MM.1S (cell line): ENCODE data around the gene ARPIN.

Experiments used
- DNase-seq: peaks from one replicate; pipeline ENCODE4 v3.0.0-alpha.2; 2015
- H2AFZ ChIP-seq: fragments of 300-600 bp; sonication (generic); 2 replicates; pipeline ENCODE4 v1.6.0; 2016; ENCODE audit warnings: antibody characterized with exemption, low read length
- H3F3A ChIP-seq: fragments of 300-600 bp; sonication (generic); 2 replicates; pipeline ENCODE4 v1.6.1; 2016; ENCODE audit warnings: mild to moderate bottlenecking, antibody characterized with exemption, low read length, moderate library complexity, mixed read lengths; ENCODE audit not compliant: insufficient read depth
- H3K27ac ChIP-seq: fragments of 300-600 bp; sonication (generic); 2 replicates; pipeline ENCODE4 v1.5.1; 2016; ENCODE audit warnings: mild to moderate bottlenecking, low read length
- H3K27me3 ChIP-seq: fragments of 300-600 bp; sonication (generic); replicated peaks from 2 replicates; pipeline ENCODE4 v1.6.0; 2016; ENCODE audit warnings: low read length; ENCODE audit not compliant: insufficient read depth
- H3K36me3 ChIP-seq: fragments of 300-600 bp; sonication (generic); replicated peaks from 2 replicates; pipeline ENCODE4 v1.6.1; 2016; ENCODE audit warnings: mild to moderate bottlenecking, low read length, mixed read lengths; ENCODE audit not compliant: insufficient read depth
- H3K4me1 ChIP-seq: fragments of 300-600 bp; sonication (generic); 2 replicates; pipeline ENCODE4 v1.6.1; 2016; ENCODE audit warnings: low read length, mixed read lengths
- H3K4me2 ChIP-seq: fragments of 300-600 bp; sonication (generic); 2 replicates; pipeline ENCODE4 v1.6.0; 2016; ENCODE audit warnings: low read depth, low read length
- H3K4me3 ChIP-seq: fragments of 300-600 bp; sonication (generic); 2 replicates; pipeline ENCODE4 v1.5.1; 2016; ENCODE audit warnings: low read length, mixed read lengths
- H3K79me2 ChIP-seq: fragments of 300-600 bp; sonication (generic); 2 replicates; pipeline ENCODE4 v1.6.1; 2016; ENCODE audit warnings: mixed run types, low read length, mixed read lengths
- H3K9ac ChIP-seq: fragments of 300-600 bp; sonication (generic); 2 replicates; pipeline ENCODE4 v1.6.1; 2016; ENCODE audit warnings: low read length, mixed read lengths
- H3K9me2 ChIP-seq: fragments of 300-600 bp; sonication (generic); replicated peaks from 2 replicates; pipeline ENCODE4 v1.6.1; 2016; ENCODE audit warnings: mild to moderate bottlenecking, low read length, mixed read lengths; ENCODE audit not compliant: insufficient read depth
- H3K9me3 ChIP-seq: fragments of 300-600 bp; sonication (generic); replicated peaks from 2 replicates; pipeline ENCODE4 v1.6.1; 2016; ENCODE audit warnings: mild to moderate bottlenecking, low read length, mixed read lengths; ENCODE audit not compliant: insufficient read depth
- H4K20me1 ChIP-seq: fragments of 300-600 bp; sonication (generic); 2 replicates; pipeline ENCODE4 v1.6.1; 2016; ENCODE audit warnings: mild to moderate bottlenecking, low read length, moderate library complexity, mixed read lengths; ENCODE audit not compliant: insufficient read depth
- EZH2 ChIP-seq: fragments of 300-600 bp; sonication (generic); optimal IDR thresholded peaks from 2 replicates; pipeline ENCODE3; 2017; ENCODE audit warnings: low read depth, mild to moderate bottlenecking, antibody characterized with exemption, low read length, mixed read lengths
- EZH2phosphoT487 ChIP-seq: fragments of 300-600 bp; sonication (generic); IDR thresholded peaks from 2 replicates; pipeline ENCODE4 v1.6.1; 2018; ENCODE audit warnings: antibody characterized with exemption, low read length
- TF ChIP-seq, protein P1 (sequence below): fragments of 300-600 bp; sonication (generic); IDR thresholded peaks from 2 replicates; pipeline ENCODE4 v1.5.1; 2016; ENCODE audit warnings: antibody characterized with exemption, low read length, mixed read lengths

Gene ARPIN

DNA sequence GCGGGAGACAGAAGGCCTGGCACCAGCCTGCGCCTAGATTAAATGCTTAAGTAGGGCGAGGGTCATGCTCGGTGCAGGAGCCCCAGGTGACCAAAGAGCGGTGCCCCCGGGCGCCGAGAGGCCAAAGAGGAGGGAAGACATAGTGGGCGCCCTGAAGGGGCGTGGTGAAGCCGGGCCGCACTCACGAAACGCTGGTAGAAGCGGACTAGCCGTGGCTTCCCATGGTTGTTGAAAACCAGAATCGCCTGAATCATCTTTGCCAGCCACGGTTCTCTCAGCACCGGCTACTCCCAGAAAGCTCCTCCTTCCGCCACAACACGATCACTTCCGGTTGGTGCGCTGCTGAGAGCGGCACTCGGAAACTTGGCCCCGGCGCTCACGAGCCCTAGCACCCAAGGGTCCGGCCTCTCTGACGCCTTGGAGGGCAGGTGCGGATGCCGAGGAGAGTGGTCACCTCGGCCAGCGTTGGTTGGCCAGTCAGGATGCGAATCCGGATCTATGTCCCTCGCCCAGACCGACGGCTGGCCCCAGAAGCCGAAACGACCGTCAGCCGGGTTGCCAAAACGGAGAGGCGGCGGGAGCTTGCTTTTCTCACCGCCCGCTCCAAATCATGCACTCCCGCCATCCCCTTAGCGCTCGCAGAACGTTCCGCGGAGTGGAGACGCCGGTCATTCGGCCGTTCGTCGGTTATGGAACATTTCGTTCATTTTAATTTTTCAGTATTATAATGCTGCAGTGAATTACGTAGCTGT lies 18.9 kb downstream of the ARPIN start, which contains the start of gene AP3S2:
Gene AP3S2, minus strand, starts transcription at position 299 of the 752 bp plus-strand sequence. Its CDS starts 45 bp downstream, at position 254.
- DNase-seq = peak; percentile 93
- H3K79me2 ChIP-seq = peaks cover 39% of the 10 kb centered on the region
- peak within 1 kb of the TSS; percentile 79 for H3K4me2 ChIP-seq

GRCh38 chr15:89893027-89893426 lies 19.7 kb downstream of the ARPIN start:
- Histone ChIP-seq H3K27ac (peak overlapping the region; percentile 87; the same call in 1 of the 2 replicates), H3K9me3 (no peaks in the 10 kb centered on the region), H2AFZ (no peak overlapping the region; the same call in 1 of the 2 replicates)

More for the DNA sequence above, 18.9 kb downstream of the ARPIN start, which contains the start of gene AP3S2:
- Histone ChIP-seq H4K20me1 (no peaks in the 10 kb centered on the region), H3K27ac (peak within 1 kb of the TSS; percentile 87), H3K4me1 (peaks cover 23% of the 10 kb centered on the region), H3K9me3 (no peaks in the 10 kb centered on the region), H3K27me3 (no peaks in the 10 kb centered on the region), H3K36me3 (no peaks in the 10 kb centered on the region), H3K4me3 (peak within 1 kb of the TSS; percentile 91), H3K9ac (peak within 1 kb of the TSS; percentile 88), H2AFZ (peak within 1 kb of the TSS; percentile 66), H3F3A (peaks cover 32% of the 10 kb centered on the region), H3K9me2 (no peaks in the 10 kb centered on the region)
- TF ChIP-seq, protein P1, sequence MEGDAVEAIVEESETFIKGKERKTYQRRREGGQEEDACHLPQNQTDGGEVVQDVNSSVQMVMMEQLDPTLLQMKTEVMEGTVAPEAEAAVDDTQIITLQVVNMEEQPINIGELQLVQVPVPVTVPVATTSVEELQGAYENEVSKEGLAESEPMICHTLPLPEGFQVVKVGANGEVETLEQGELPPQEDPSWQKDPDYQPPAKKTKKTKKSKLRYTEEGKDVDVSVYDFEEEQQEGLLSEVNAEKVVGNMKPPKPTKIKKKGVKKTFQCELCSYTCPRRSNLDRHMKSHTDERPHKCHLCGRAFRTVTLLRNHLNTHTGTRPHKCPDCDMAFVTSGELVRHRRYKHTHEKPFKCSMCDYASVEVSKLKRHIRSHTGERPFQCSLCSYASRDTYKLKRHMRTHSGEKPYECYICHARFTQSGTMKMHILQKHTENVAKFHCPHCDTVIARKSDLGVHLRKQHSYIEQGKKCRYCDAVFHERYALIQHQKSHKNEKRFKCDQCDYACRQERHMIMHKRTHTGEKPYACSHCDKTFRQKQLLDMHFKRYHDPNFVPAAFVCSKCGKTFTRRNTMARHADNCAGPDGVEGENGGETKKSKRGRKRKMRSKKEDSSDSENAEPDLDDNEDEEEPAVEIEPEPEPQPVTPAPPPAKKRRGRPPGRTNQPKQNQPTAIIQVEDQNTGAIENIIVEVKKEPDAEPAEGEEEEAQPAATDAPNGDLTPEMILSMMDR = no peak
- TF ChIP-seq EZH2phosphoT487 (no peak), EZH2 (no peak)

GRCh38 chr15:89888214-89888804 lies 24.4 kb downstream of the ARPIN start:
- H3K9me3 ChIP-seq = no peaks in the 10 kb centered on the region
- H3F3A ChIP-seq = peaks cover 25% of the 10 kb centered on the region
- no peak overlapping the region for H3K9ac ChIP-seq
- no peaks in the 10 kb centered on the region; the same call in 1 of the 2 replicates for H3K36me3 ChIP-seq
- H3K27me3 ChIP-seq = no peaks in the 10 kb centered on the region
- H3K4me1 ChIP-seq = peaks cover 27% of the 10 kb centered on the region
- no peak overlapping the region for H3K4me2 ChIP-seq
- no peak overlapping the region for H3K27ac ChIP-seq
- DNase-seq = peak; percentile 54
- H3K79me2 ChIP-seq = peaks cover 40% of the 10 kb centered on the region
- no peak overlapping the region for H3K4me3 ChIP-seq
- no peak overlapping the region for H2AFZ ChIP-seq
- no peak for TF ChIP-seq EZH2phosphoT487
- TF ChIP-seq, protein P1 = peak; percentile 57
- H3K9me2 ChIP-seq = no peaks in the 10 kb centered on the region
- H4K20me1 ChIP-seq = no peaks in the 10 kb centered on the region

More at GRCh38 chr15:89893027-89893426, 19.7 kb downstream of the ARPIN start:
- H3K27me3 ChIP-seq = no peaks in the 10 kb centered on the region
- H3K9ac ChIP-seq = peak overlapping the region; percentile 88
- TF ChIP-seq, protein P1 = no peak
- no peak for TF ChIP-seq EZH2phosphoT487
- no peak for TF ChIP-seq EZH2
- no peaks in the 10 kb centered on the region for H3K36me3 ChIP-seq
- no peaks in the 10 kb centered on the region for H3K9me2 ChIP-seq
- DNase-seq = no peak
- peaks cover 32% of the 10 kb centered on the region for H3F3A ChIP-seq
- H3K4me2 ChIP-seq = peak overlapping the region; percentile 79
- peaks cover 26% of the 10 kb centered on the region for H3K4me1 ChIP-seq
- H3K4me3 ChIP-seq = peak overlapping the region; percentile 91
- H4K20me1 ChIP-seq = no peaks in the 10 kb centered on the region
- H3K79me2 ChIP-seq = peaks cover 45% of the 10 kb centered on the region
